ENCODE results near the gene ANKS4B. TPM values are rescaled to one million over a fixed set of nuclear protein-coding genes. Genes with fewer than 3 reads are reported as not detected.

The ANKS4B gene
- total RNA-seq, 1 experiment from 2014 or later, result not detected

- ChIA-PET POLR2A (ENCODE audit: low non-redundant PET) (no interaction called here), CTCF (no interaction called here)
- Histone ChIP-seq H3K4me1 (ENCODE audit: insufficient read depth, low read length, poor library complexity, severe bottlenecking) (no peaks in the 10 kb centered on the region), H3K27ac (ENCODE audit: low read depth, low read length, poor library complexity, severe bottlenecking) (no peak overlapping the region), H3K4me3 (ENCODE audit: low read depth, low read length, poor library complexity, severe bottlenecking) (no peak overlapping the region), H3K27me3 (replicated peaks; ENCODE audit: insufficient read depth, low read depth, low read length, poor library complexity) (peaks cover 84% of the 10 kb centered on the region), H3K9me3 (ENCODE audit: low read depth, low read length, poor library complexity, severe bottlenecking) (no peaks in the 10 kb centered on the region), H3K36me3 (ENCODE audit: insufficient read depth, low read length, poor library complexity, severe bottlenecking) (no peaks in the 10 kb centered on the region)
- TF ChIP-seq, protein P1, sequence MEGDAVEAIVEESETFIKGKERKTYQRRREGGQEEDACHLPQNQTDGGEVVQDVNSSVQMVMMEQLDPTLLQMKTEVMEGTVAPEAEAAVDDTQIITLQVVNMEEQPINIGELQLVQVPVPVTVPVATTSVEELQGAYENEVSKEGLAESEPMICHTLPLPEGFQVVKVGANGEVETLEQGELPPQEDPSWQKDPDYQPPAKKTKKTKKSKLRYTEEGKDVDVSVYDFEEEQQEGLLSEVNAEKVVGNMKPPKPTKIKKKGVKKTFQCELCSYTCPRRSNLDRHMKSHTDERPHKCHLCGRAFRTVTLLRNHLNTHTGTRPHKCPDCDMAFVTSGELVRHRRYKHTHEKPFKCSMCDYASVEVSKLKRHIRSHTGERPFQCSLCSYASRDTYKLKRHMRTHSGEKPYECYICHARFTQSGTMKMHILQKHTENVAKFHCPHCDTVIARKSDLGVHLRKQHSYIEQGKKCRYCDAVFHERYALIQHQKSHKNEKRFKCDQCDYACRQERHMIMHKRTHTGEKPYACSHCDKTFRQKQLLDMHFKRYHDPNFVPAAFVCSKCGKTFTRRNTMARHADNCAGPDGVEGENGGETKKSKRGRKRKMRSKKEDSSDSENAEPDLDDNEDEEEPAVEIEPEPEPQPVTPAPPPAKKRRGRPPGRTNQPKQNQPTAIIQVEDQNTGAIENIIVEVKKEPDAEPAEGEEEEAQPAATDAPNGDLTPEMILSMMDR (conservative IDR thresholded peaks at IDR 0.05; ENCODE audit: low read depth, low read length), result no peak
- no peak for TF ChIP-seq EZH2 (IDR thresholded peaks at IDR 0.05; ENCODE audit: borderline replicate concordance, low read depth, low read length, poor library complexity, severe bottlenecking)
- BruUV-seq (replicated peaks), result no TSS peak
- no peak for DNase-seq (ENCODE audit: low spot score)
- intact Hi-C loops (cut with micrococcal nuclease; ENCODE audit: unreplicated experiment), result no loop called here
Measured at GRCh38 chr16:21228361-21228872, 5.1 kb upstream of the ANKS4B start.

DNA sequence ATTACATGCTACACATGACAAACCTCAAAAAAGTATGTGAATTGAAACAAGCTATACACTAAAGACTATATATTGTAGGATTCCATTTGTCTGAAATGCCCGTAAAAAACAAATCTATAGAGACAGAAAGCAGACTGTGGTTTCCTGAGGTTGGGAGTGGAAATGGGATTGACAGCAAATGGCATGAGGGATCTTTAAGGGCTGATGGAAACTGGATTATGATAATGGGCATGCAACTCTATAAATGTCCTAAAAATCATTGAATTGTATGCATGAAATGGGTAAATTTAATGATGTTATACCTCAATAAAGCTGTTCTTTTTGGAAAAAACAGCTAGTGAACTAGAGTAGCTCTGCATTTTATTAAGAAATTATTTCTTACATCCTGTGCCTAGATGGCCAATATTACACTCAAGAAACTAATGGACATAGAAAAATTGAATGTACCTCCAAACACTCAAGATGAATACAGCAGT lies 416 bp upstream of the ANKS4B start:
- POLR2A ChIA-PET (ENCODE audit: low non-redundant PET), result no interaction called here
- TF ChIP-seq, protein P1 (conservative IDR thresholded peaks at IDR 0.05; ENCODE audit: low read depth, low read length), result no peak
- TF ChIP-seq EZH2 (IDR thresholded peaks at IDR 0.05; ENCODE audit: borderline replicate concordance, low read depth, low read length, poor library complexity, severe bottlenecking), result no peak
- Histone ChIP-seq H3K9me3 (ENCODE audit: low read depth, low read length, poor library complexity, severe bottlenecking) (no peaks in the 10 kb centered on the region), H3K4me3 (ENCODE audit: low read depth, low read length, poor library complexity, severe bottlenecking) (no peak overlapping the region), H3K27ac (ENCODE audit: low read depth, low read length, poor library complexity, severe bottlenecking) (no peak overlapping the region), H3K27me3 (replicated peaks; ENCODE audit: insufficient read depth, low read depth, low read length, poor library complexity) (peaks cover 77% of the 10 kb centered on the region), H3K4me1 (ENCODE audit: insufficient read depth, low read length, poor library complexity, severe bottlenecking) (no peaks in the 10 kb centered on the region), H3K36me3 (ENCODE audit: insufficient read depth, low read length, poor library complexity, severe bottlenecking) (no peaks in the 10 kb centered on the region)
- intact Hi-C loops (cut with micrococcal nuclease; ENCODE audit: unreplicated experiment), result no loop called here
- CTCF ChIA-PET, result no interaction called here
- DNase-seq (ENCODE audit: low spot score), result no peak
- BruUV-seq (replicated peaks), result no TSS peak

GRCh38 chr16:21235199-21235585 lies 1.7 kb downstream of the ANKS4B start:
- Histone ChIP-seq H3K27me3 (replicated peaks; ENCODE audit: insufficient read depth, low read depth, low read length, poor library complexity) (peaks cover 60% of the 10 kb centered on the region), H3K36me3 (ENCODE audit: insufficient read depth, low read length, poor library complexity, severe bottlenecking) (no peaks in the 10 kb centered on the region), H3K9me3 (ENCODE audit: low read depth, low read length, poor library complexity, severe bottlenecking) (no peaks in the 10 kb centered on the region), H3K27ac (ENCODE audit: low read depth, low read length, poor library complexity, severe bottlenecking) (no peak overlapping the region), H3K4me1 (ENCODE audit: insufficient read depth, low read length, poor library complexity, severe bottlenecking) (no peaks in the 10 kb centered on the region), H3K4me3 (ENCODE audit: low read depth, low read length, poor library complexity, severe bottlenecking) (no peak overlapping the region)
- intact Hi-C loops (cut with micrococcal nuclease; ENCODE audit: unreplicated experiment), result no loop called here
- DNase-seq (ENCODE audit: low spot score), result no peak
- CTCF ChIA-PET, result no interaction called here
- TF ChIP-seq, protein P1 (conservative IDR thresholded peaks at IDR 0.05; ENCODE audit: low read depth, low read length), result no peak
- no peak for TF ChIP-seq EZH2 (IDR thresholded peaks at IDR 0.05; ENCODE audit: borderline replicate concordance, low read depth, low read length, poor library complexity, severe bottlenecking)
- POLR2A ChIA-PET (ENCODE audit: low non-redundant PET), result no interaction called here
- no TSS peak for BruUV-seq (replicated peaks)

All from A673 (cell line).